HepG2 (cell line): ENCODE measurements around the gene ZNF839. TPM values are rescaled to one million over a fixed set of nuclear protein-coding genes. Genes with fewer than 3 reads are reported as not detected.

Experiments used
- ATAC-seq: fragments of 200-7000 bp; cut with Tn5 transposase; 3 replicates; pipeline ENCODE4 v1.9.1; 2020; ENCODE audit warnings: mild to moderate bottlenecking, moderate library complexity
- BruUV-seq: library from RNA; stranded (reverse); fragments of 400-500 nt; replicated peaks from 2 replicates; lab custom pipeline; 2021; lab: Mats Ljungman, UMichigan
- CTCF ChIA-PET: fragments of 300-600 bp; formaldehyde crosslinking; extraction: SDS; loops from one replicate; lab custom pipeline; 2021; ENCODE audit warnings: low total read pairs, inconsistent platforms, low intra/inter-chr PET ratio; lab: Yijun Ruan, JAX
- POLR2A ChIA-PET: fragments of 350-600 bp; sonication (Branson Sonifier 250); formaldehyde crosslinking; loops from one replicate; lab custom pipeline; 2020; ENCODE audit warnings: antibody characterized with exemption, inconsistent platforms; lab: Yijun Ruan, JAX
- DNase-seq: peaks from one replicate; pipeline ENCODE4 v3.0.0-alpha.2; 2015; ENCODE audit warnings: low spot score
- FAIRE-seq: peaks from 3 replicates; lab custom pipeline; 2011; peaks lifted over from hg19 to GRCh38; lab: Jason Lieb, UNC
- H2AFZ ChIP-seq: one replicate; pipeline ENCODE4 v1.6.1; 2011; ENCODE audit warnings: low read length, inconsistent platforms
- H3K27ac ChIP-seq: fragments of 300-600 bp; 3 replicates; pipeline ENCODE4 v1.8.0; 2011; ENCODE audit warnings: mixed run types, mild to moderate bottlenecking, mixed read lengths, low read length, inconsistent platforms; ENCODE audit not compliant: insufficient read depth; ENCODE audit errors: extremely low read length
- H3K27me3 ChIP-seq, 2 experiments: fragments of 200-600 bp in 1 of 2; 2 replicates in 1 of 2; 3 replicates in 1 of 2; pipeline versions ENCODE4 v1.6.0 to v1.8.0; 2011; ENCODE audit warnings: low read length in 2 of 2, mild to moderate bottlenecking in 2 of 2, moderate library complexity in 2 of 2, inconsistent platforms in 1 of 2; ENCODE audit not compliant: insufficient read depth in 2 of 2, control insufficient read depth in 1 of 2
- H3K36me3 ChIP-seq, 2 experiments: fragments of 200-600 bp in 1 of 2; replicated peaks in 1 of 2; 2 replicates in 1 of 2; 3 replicates in 1 of 2; pipeline versions ENCODE4 v1.5.1 to v1.8.0; 2011; ENCODE audit warnings: low read length in 2 of 2, inconsistent platforms in 1 of 2; ENCODE audit not compliant: insufficient read depth in 2 of 2, control insufficient read depth in 1 of 2
- H3K4me1 ChIP-seq: 2 replicates; pipeline ENCODE4 v1.5.1; 2012; ENCODE audit warnings: low read length, inconsistent platforms; ENCODE audit not compliant: insufficient read depth
- H3K4me2 ChIP-seq: 2 replicates; pipeline ENCODE4 v1.6.0; 2011; ENCODE audit warnings: low read depth, low read length, inconsistent platforms
- H3K4me3 ChIP-seq, 3 experiments: fragments of 200-600 bp in 1 of 3; sonication (generic), shearing (Covaris generic) in 1 of 3; replicated peaks in 1 of 3; 2 replicates each; pipeline ENCODE4 v1.5.1; 2011 to 2016; ENCODE audit warnings: low read length in 3 of 3, inconsistent platforms in 2 of 3, low read depth in 2 of 3, mild to moderate bottlenecking in 2 of 3, control low read depth in 1 of 3, mixed read lengths in 1 of 3; ENCODE audit not compliant: insufficient read depth in 1 of 3
- H3K79me2 ChIP-seq: one replicate; pipeline ENCODE4 v1.6.1; 2011; ENCODE audit warnings: low read length, inconsistent platforms; ENCODE audit not compliant: insufficient read depth
- H3K9ac ChIP-seq: 2 replicates; pipeline ENCODE4 v1.6.0; 2011; ENCODE audit warnings: mild to moderate bottlenecking, low read depth, low read length, inconsistent platforms; ENCODE audit not compliant: insufficient read depth
- H3K9me3 ChIP-seq: 2 replicates; pipeline ENCODE4 v1.5.1; 2012; ENCODE audit warnings: mild to moderate bottlenecking, low read length
- H4K20me1 ChIP-seq: 2 replicates; pipeline ENCODE4 v1.6.0; 2011; ENCODE audit warnings: inconsistent platforms, mild to moderate bottlenecking, low read length, moderate library complexity; ENCODE audit not compliant: insufficient read depth
- FOXJ3 ChIP-seq: sonication (generic); formaldehyde crosslinking; IDR thresholded peaks from 2 replicates; pipeline ENCODE4 v1.4.0; 2020; ENCODE audit warnings: missing genetic modification reagents, mild to moderate bottlenecking, borderline replicate concordance
- GATAD2A ChIP-seq: IDR thresholded peaks from 2 replicates; pipeline ENCODE4 v1.6.1; 2016
- MAFK ChIP-seq, 2 experiments: IDR thresholded peaks in 1 of 2; conservative IDR thresholded peaks in 1 of 2; 2 replicates each; pipeline ENCODE4 v1.6.1; 2011; ENCODE audit warnings: improper control_type of control experiment in 2 of 2, low read length in 2 of 2
- POGK ChIP-seq: sonication (generic); formaldehyde crosslinking; conservative IDR thresholded peaks from 2 replicates; pipeline ENCODE4 v1.8.0; 2022; ENCODE audit warnings: mild to moderate bottlenecking, moderate library complexity, missing genetic modification reagents
- RARA ChIP-seq: IDR thresholded peaks from 2 replicates; pipeline ENCODE4 v1.6.1; 2016; ENCODE audit warnings: missing genetic modification reagents, missing compliant biosample characterization
- RCOR2 ChIP-seq: IDR thresholded peaks from 2 replicates; pipeline ENCODE4 v1.6.1; 2016; ENCODE audit warnings: missing biosample characterization, missing genetic modification reagents
- SSRP1 ChIP-seq: IDR thresholded peaks from 2 replicates; pipeline ENCODE4 v1.6.1; 2016; ENCODE audit warnings: control low read depth
- ZC3H13 ChIP-seq: sonication (generic); formaldehyde crosslinking; IDR thresholded peaks from 2 replicates; pipeline ENCODE4 v1.8.1; 2023; ENCODE audit warnings: mild to moderate bottlenecking, missing genetic modification reagents, moderate library complexity
- ZHX1 ChIP-seq: sonication (generic); formaldehyde crosslinking; IDR thresholded peaks from 2 replicates; pipeline ENCODE4 v1.8.1; 2022; ENCODE audit warnings: low read depth, mild to moderate bottlenecking, missing genetic modification reagents
- ZNF430 ChIP-seq: sonication (generic); formaldehyde crosslinking; IDR thresholded peaks from 2 replicates; pipeline ENCODE4 v1.9.0; 2021; ENCODE audit warnings: mild to moderate bottlenecking, missing genetic modification reagents
- ZNF572 ChIP-seq: sonication (generic); formaldehyde crosslinking; IDR thresholded peaks from 2 replicates; pipeline ENCODE4 v1.5.1; 2020; ENCODE audit warnings: mild to moderate bottlenecking, missing genetic modification reagents
- ZNF607 ChIP-seq: sonication (generic); formaldehyde crosslinking; IDR thresholded peaks from 2 replicates; pipeline ENCODE4 v1.5.1; 2020; ENCODE audit warnings: missing genetic modification reagents, mild to moderate bottlenecking, borderline replicate concordance
- ZNF724P ChIP-seq: sonication (generic); formaldehyde crosslinking; IDR thresholded peaks from 2 replicates; pipeline ENCODE4 v1.8.0; 2022; ENCODE audit warnings: missing genetic modification reagents, borderline replicate concordance
- WGBS: methylation state at CpG from one replicate; pipeline ENCODE4 v1.1.6; 2017; ENCODE audit warnings: low lambda C conversion rate; 5-methylcytosine and 5-hydroxymethylcytosine counted together
- in situ Hi-C: cut with HindIII; loops from 2 replicates; pipeline ENCODE4 v1.10.0; 2017; ENCODE audit warnings: low pct_unique_long_range_greater_than_20kb; ENCODE audit not compliant: extremely low pct_ligation_motif_present
- intact Hi-C: fragments of 100-400 bp; cut with micrococcal nuclease; formaldehyde crosslinking; loops from one replicate; pipeline ENCODE4 v1.10.0; 2022; ENCODE audit not compliant: unreplicated experiment
- polyA plus RNA-seq, 8 experiments: library from polyadenylated mRNA; depleted of rRNA in 3 of 8; stranded (reverse) in 7 of 8; unstranded in 1 of 8; fragments of >200 nt; fragmentation: Illumina TruSeq in 4 of 8; extraction: Trizol in 4 of 8; gene quantifications; 2 replicates each; pipeline versions ENCODE4 v1.2.1 to v1.2.3, GENCODE V29; 2011 to 2016; ENCODE audit warnings: low read depth in 4 of 8, missing spikeins in 1 of 8, mixed read lengths in 1 of 8; ENCODE audit not compliant: insufficient read depth in 1 of 8
- total RNA-seq, 5 experiments: library from RNA; depleted of rRNA; stranded (reverse); fragments of >200 nt; fragmentation: Illumina TruSeq; extraction: Trizol; gene quantifications; 2 replicates each; pipeline ENCODE4 v1.2.3, GENCODE V29; 2016; ENCODE audit warnings: low read depth in 1 of 5
- TF ChIP-seq, protein P1 (sequence below): sonication (generic); formaldehyde crosslinking; IDR thresholded peaks from 2 replicates; pipeline ENCODE4 v1.5.0; 2020; ENCODE audit warnings: mild to moderate bottlenecking, missing genetic modification reagents, moderate library complexity

Gene ZNF839
- total and polyA plus RNA-seq, 2 of the 13 experiments (the other 11 are each of a cell fraction or from before 2014, with no cell fraction given), result 11.1 to 12.8 TPM

DNA sequence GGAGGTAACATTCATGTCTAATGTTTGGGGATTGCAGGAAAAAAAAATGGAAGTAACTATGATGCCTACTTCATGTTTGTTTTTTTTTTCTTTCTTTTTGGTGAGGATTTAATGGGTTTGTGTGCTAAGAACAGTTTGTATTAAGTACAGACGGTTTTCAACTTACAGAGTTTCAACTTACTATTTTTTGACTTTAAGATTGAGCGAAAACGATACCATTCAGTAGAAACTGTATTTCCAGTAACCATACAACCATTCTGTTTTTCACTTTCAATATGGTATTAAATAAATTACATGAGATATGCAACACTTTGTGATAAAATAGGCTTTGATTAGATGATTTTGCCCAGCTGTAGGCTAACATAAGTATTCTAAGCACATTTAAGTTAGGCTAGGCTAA is 53.6 kb downstream of the ZNF839 start:
- Histone ChIP-seq H3K79me2 (no peaks in the 10 kb centered on the region), H4K20me1 (no peaks in the 10 kb centered on the region), H3K36me3 (peaks cover 3 to 8% of the 10 kb centered on the region in 2 experiments; a peak in 2 of 5 replicates), H3K4me3 (no peak overlapping the region), H2AFZ (no peak overlapping the region), H3K4me2 (no peak overlapping the region), H3K9me3 (no peaks in the 10 kb centered on the region), H3K27me3 (no peaks in the 10 kb centered on the region), H3K4me1 (peaks cover 18% of the 10 kb centered on the region), H3K9ac (no peak overlapping the region), H3K27ac (no peak overlapping the region)
- BruUV-seq, result no TSS peak
- POLR2A ChIA-PET, result no interaction called here
- in situ Hi-C loops (no loop called here), intact Hi-C loops (no loop called here)
- 96% methylated on average over 3 of the region's 3 CpGs for WGBS
- TF ChIP-seq ZNF724P (CRISPR knock-in tag), result no peak
- TF ChIP-seq POGK, result no peak
- no peak for TF ChIP-seq ZC3H13 (CRISPR knock-in tag)
- no peak for TF ChIP-seq GATAD2A (CRISPR knock-in tag)
- no peak for TF ChIP-seq FOXJ3 (CRISPR knock-in tag)
- no peak for TF ChIP-seq ZNF572 (CRISPR knock-in tag)
- no peak for TF ChIP-seq RCOR2 (CRISPR knock-in tag)
- no peak for TF ChIP-seq ZNF607 (CRISPR knock-in tag)
- TF ChIP-seq SSRP1 (CRISPR knock-in tag), result no peak
- no peak for TF ChIP-seq ZNF430
- TF ChIP-seq RARA (CRISPR knock-in tag), result no peak
- TF ChIP-seq ZHX1 (CRISPR knock-in tag), result no peak
- TF ChIP-seq, protein P1, sequence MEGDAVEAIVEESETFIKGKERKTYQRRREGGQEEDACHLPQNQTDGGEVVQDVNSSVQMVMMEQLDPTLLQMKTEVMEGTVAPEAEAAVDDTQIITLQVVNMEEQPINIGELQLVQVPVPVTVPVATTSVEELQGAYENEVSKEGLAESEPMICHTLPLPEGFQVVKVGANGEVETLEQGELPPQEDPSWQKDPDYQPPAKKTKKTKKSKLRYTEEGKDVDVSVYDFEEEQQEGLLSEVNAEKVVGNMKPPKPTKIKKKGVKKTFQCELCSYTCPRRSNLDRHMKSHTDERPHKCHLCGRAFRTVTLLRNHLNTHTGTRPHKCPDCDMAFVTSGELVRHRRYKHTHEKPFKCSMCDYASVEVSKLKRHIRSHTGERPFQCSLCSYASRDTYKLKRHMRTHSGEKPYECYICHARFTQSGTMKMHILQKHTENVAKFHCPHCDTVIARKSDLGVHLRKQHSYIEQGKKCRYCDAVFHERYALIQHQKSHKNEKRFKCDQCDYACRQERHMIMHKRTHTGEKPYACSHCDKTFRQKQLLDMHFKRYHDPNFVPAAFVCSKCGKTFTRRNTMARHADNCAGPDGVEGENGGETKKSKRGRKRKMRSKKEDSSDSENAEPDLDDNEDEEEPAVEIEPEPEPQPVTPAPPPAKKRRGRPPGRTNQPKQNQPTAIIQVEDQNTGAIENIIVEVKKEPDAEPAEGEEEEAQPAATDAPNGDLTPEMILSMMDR (CRISPR knock-in tag), result no peak
- no peak for TF ChIP-seq MAFK (conservative IDR thresholded peaks at IDR 0.05 in 1 of 2, IDR thresholded peaks at IDR 0.05 in 1 of 2; ENCODE audit: low read length in 2 of 2)
- ATAC-seq, result no peak
- no peak for DNase-seq
- no peak for FAIRE-seq
- CTCF ChIA-PET, result no interaction called here
